ELF-1 (cell line): ENCODE data around the gene FOXJ2.
"Not testable (repeated sequence)": the region's sequence is repeated elsewhere in the genome, so short reads cannot be mapped to it uniquely, and the experiment has no call there.

Experiments used
- DNase-seq: peaks from one replicate; pipeline ENCODE4 v3.0.0-alpha.2; 2016; ENCODE audit warnings: low read depth, low spot score

The FOXJ2 gene

GRCh38 chr12:8064131-8064530, 31.6 kb downstream of the FOXJ2 start:
- DNase-seq, result no peak

DNA sequence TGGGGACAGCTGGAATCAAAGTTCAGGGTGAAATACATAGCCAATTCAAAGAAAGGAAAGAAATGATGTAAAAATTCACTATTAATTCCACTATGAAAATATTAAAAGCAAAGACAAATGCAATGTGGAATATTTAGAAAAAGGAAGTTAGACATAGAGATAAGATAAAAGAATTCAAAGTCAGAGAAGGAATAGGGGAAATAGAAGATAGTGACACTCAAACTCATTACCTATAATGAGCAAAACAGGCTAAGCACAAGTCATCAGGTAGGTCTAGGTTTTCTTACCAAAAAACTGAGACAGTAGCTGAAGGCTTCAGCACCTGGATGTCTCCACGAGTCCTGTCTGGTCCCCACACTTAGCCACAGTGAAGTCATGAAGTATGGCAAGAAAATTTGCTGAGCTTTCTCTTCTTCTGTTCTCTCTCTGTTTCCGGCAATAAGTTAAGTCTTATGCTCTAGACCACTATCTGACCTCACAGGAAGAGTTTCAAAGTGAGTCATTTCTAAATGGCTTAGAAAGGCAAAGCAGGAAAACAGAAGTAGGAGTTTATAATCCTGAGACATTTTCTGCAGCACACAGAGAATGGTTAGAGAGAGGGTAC, 33.6 kb downstream of the FOXJ2 start, which contains the start of gene C3AR1:
Gene C3AR1 (minus strand): TSS at position 369 of the 604 bp plus-strand sequence. CDS start 6,174 bp downstream, outside the sequence.
- DNase-seq, result no peak

- no peak for DNase-seq
Measured at GRCh38 chr12:8069582-8069981, 37.1 kb downstream of the FOXJ2 start.

- DNase-seq, result not testable (repeated sequence)
Measured at GRCh38 chr12:8071820-8072219, 39.3 kb downstream of the FOXJ2 start.

DNA sequence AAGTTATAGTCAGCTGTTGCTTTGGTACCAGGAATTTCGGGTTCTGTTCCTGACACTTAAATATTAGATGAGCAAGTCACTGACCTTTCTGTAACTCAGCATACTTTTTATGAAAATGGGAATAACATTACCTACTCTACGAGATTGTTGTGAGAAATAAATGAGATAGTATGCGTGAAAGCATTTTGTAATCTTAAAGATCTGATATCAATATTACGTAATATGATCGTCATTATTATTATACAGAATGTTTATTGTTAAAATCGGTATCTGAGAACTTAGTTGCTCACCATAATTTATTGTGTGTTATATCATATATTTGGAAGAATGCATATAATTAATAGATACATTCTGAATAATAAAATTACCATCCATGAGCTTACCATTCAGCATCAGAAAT, 43.4 kb downstream of the FOXJ2 start:
- DNase-seq, result no peak

- no peak for DNase-seq
Measured at GRCh38 chr12:8076366-8076765, 43.9 kb downstream of the FOXJ2 start.

DNA sequence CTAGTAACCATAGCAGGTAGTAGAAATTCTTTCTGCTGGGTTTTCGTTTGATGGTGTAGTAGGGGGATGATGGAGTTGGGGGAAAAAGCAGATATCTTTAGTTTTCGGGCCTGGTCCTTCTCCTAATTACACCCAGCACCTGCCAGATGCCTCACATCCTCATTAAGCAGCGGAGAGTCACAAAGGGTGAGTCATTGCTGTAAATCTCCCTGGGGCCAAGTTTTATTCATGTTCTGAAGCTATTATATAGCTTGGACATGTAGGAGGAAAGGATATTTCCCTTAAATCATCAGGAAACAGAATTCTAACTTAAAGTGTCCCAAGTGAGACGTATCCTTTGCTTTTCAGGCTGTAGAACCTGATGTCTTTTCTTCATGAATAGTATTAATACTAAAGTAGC, 44.7 kb downstream of the FOXJ2 start:
- peak; percentile 19 for DNase-seq

- no peak for DNase-seq
Measured at GRCh38 chr12:8078398-8078797, 45.9 kb downstream of the FOXJ2 start.

GRCh38 chr12:8078916-8079315, 46.4 kb downstream of the FOXJ2 start:
- DNase-seq, result no peak

GRCh38 chr12:8080120-8080519, 47.6 kb downstream of the FOXJ2 start:
- DNase-seq, result no peak

- no peak for DNase-seq
Measured at GRCh38 chr12:8081251-8081920, 48.9 kb downstream of the FOXJ2 start.

DNA sequence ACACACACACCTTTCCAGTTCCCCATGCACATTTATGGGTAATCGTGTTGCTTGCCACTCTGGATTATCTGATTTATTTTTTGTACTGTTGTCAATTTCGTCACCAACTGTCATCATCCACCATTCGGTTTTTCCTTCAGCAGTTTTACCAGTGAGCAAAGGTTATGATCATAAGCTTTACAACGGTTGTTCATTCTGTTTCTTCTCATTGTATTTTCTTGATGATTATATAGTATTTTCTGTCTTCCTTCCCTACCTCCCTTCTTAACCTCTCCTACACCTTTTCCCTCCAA, 50.2 kb downstream of the FOXJ2 start:
- DNase-seq, result no peak

GRCh38 chr12:8084351-8084750, 51.8 kb downstream of the FOXJ2 start:
- not testable (repeated sequence) for DNase-seq

GRCh38 chr12:8087666-8088065, 55.1 kb downstream of the FOXJ2 start:
- DNase-seq, result no peak

DNA sequence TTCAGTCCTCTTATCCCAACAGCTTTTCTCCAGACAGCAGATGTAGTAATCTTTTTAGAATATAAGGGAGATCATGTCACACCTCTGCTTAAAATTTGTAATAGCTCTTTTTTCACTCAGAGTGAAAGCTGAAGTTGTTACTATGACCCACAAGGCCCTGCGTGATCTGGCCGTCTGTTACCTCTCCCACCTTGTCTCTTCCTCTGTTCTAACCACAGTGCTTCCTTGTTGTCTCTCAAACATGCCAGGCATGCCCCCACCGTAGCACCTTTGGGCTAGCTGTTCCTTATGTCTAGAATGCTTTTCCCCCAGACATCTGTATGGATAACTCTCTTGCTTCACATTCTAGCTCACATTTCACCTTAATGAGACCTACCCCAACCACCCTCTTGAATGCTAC, 56.1 kb downstream of the FOXJ2 start:
- DNase-seq, result no peak

GRCh38 chr12:8089277-8089676, 56.8 kb downstream of the FOXJ2 start:
- not testable (repeated sequence) for DNase-seq

DNA sequence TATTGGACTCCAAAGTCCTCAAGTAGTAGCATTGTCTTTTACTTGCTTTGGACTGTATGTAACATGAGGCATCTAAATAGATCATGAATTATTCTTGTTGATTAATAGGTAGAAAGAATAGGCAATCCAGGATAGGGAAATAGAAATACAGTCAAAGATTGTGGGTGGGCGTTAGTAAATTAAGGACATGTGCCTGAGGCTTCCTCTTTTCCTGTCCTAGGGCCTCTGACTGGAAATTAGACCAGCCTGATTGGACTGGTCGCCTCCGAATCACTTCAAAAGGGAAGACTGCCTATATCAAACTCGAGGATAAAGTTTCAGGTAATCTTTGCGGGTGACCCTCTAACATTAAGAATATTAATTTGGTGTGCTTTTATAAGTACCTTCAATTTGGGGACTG, 57.2 kb downstream of the FOXJ2 start:
- DNase-seq, result no peak

- no peak for DNase-seq
Measured at GRCh38 chr12:8093291-8093690, 60.8 kb downstream of the FOXJ2 start.

DNA sequence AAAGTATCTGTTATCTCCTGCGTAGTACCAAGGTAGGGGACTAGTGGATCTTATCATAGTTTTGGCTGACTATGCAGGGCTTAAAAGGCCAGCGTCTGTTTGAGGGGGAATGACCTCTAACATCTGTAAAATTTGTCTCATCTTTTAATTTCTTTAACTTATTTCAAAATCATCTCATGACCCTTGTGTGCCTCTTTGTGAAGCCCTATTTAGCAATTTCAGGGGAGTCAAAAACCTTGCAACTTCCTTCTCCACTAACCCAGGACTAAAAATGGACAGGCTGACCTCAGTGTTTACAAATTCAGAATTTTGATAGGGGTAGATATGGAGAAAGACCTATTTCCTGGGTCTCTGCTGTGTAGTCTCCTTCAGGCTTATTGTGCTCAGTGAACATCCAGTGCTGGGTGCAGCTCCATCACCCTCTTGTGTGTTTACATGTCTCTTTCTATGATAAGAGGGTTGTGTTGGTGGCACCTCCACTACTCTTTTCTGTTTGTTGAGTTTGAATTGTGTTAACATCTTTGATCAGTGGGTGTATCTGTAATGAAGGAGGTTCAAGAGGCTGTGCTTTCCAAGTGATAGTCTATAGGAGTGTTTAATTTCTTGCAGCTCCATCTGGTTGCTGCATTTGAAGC, 63.9 kb downstream of the FOXJ2 start:
- no peak for DNase-seq

DNA sequence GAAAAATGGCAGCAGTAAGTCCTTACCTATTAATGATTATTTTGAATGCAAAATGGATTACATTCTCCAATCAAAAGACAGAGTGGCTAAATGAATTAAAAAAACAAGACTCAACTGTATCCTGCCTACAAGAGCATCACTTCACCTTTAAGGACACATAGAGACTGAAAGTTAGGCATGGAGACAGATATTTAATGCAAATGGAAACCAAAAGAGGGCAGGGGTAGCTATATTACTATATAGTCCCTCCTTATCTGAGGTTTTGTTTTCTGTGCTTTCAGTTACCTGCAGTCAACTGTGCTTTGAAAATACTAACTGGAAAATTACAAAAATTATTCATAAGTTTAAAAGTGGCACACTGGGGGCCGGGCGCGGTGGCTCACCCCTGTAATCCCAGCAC, 66.7 kb downstream of the FOXJ2 start:
- DNase-seq, result no peak
